SK-N-MC (cell line): ENCODE results near the gene SH2D3A.

Source experiments
- EZH2 ChIP-seq: fragments of 200-600 bp; sonication (generic); IDR thresholded peaks from one replicate; pipeline ENCODE4 v1.6.1; 2017; ENCODE audit warnings: antibody characterized with exemption
- FOXP2 ChIP-seq: optimal IDR thresholded peaks from 2 replicates; pipeline ENCODE3; 2011; ENCODE audit warnings: mild to moderate bottlenecking, moderate library complexity; ENCODE audit not compliant: insufficient read depth; ENCODE audit errors: extremely low read length, control extremely low read depth
- POLR2AphosphoS5 ChIP-seq: IDR thresholded peaks from 2 replicates; pipeline ENCODE4 v1.6.1; 2012; ENCODE audit warnings: mild to moderate bottlenecking, low read depth, low read length, borderline replicate concordance

GRCh38 chr19:6728346-6728745 lies 38.9 kb downstream of the SH2D3A start:
- TF ChIP-seq POLR2AphosphoS5 (no peak), EZH2 (no peak), FOXP2 (no peak)
